Thoracic aorta (tissue), 2 donors: ENCODE measurements around the gene UROC1. TPM values are rescaled to one million over a fixed set of nuclear protein-coding genes. Genes with fewer than 3 reads are reported as not detected.

ENCODE experiments used
- ATAC-seq: fragments of 150-250 bp; one replicate; pipeline ENCODE4 v1.8.0; 2017; ENCODE audit warnings: low read depth; ENCODE audit not compliant: insufficient number of reproducible peaks, low FRiP score
- DNase-seq: peaks from one replicate; pipeline ENCODE4 v3.0.0-alpha.2; 2020; ENCODE audit warnings: low spot score
- H3K27ac ChIP-seq, 2 donors: fragments of 200-600 bp; sonication (generic); 1 replicate in 1 of 2; 2 replicates in 1 of 2; pipeline ENCODE4 v1.5.1; 2016; ENCODE audit warnings: mild to moderate bottlenecking in 2 of 2, moderate library complexity in 2 of 2
- H3K27me3 ChIP-seq: fragments of 200-600 bp; sonication (generic); replicated peaks from 2 replicates; pipeline ENCODE4 v1.6.0; 2016; ENCODE audit warnings: mild to moderate bottlenecking; ENCODE audit not compliant: insufficient read depth
- H3K36me3 ChIP-seq: fragments of 200-600 bp; sonication (generic); one replicate; pipeline ENCODE4 v1.5.1; 2016
- H3K4me1 ChIP-seq, 2 donors: fragments of 200-600 bp; sonication (generic); 1 replicate in 1 of 2; 2 replicates in 1 of 2; pipeline versions ENCODE4 v1.5.1 to v1.6.0; 2016; ENCODE audit warnings: low read depth in 2 of 2, mild to moderate bottlenecking in 1 of 2; ENCODE audit not compliant: control insufficient read depth in 1 of 2
- H3K4me3 ChIP-seq: fragments of 200-600 bp; sonication (generic); 2 replicates; pipeline ENCODE4 v1.5.1; 2016; ENCODE audit warnings: mild to moderate bottlenecking
- H3K9me3 ChIP-seq: fragments of 200-600 bp; sonication (generic); 2 replicates; pipeline ENCODE4 v1.5.1; 2016
- CTCF ChIP-seq: fragments of 200-600 bp; sonication (generic); IDR thresholded peaks from one replicate; pipeline ENCODE4 v1.5.1; 2019; ENCODE audit warnings: antibody characterized with exemption
- total RNA-seq, 2 donors: library from RNA; depleted of rRNA; stranded (reverse); fragments of >200 nt; gene quantifications; one replicate each; pipeline versions ENCODE4 v1.1.0 to v1.2.3, GENCODE V29; 2016

Gene UROC1
- total RNA-seq, 2 donors from 2014 or later, result not detected

- DNase-seq, result no peak
- no peaks in the 10 kb centered on the region for H3K4me1 ChIP-seq
- TF ChIP-seq CTCF, result no peak
Observed at GRCh38 chr3:126552688-126553283, 35.2 kb upstream of the UROC1 start.

GRCh38 chr3:126551839-126552687 lies 34.5 kb upstream of the UROC1 start:
- ATAC-seq, result no peak
- Histone ChIP-seq H3K4me3 (no peak overlapping the region), H3K27me3 (no peaks in the 10 kb centered on the region), H3K27ac (no peak overlapping the region), H3K4me1 (no peaks in the 10 kb centered on the region), H3K9me3 (no peaks in the 10 kb centered on the region), H3K36me3 (no peaks in the 10 kb centered on the region)
- TF ChIP-seq CTCF, result no peak
- DNase-seq, result no peak

More at GRCh38 chr3:126552688-126553283, 35.2 kb upstream of the UROC1 start:
- Histone ChIP-seq H3K27ac (no peak overlapping the region), H3K9me3 (no peaks in the 10 kb centered on the region), H3K4me3 (no peak overlapping the region), H3K36me3 (no peaks in the 10 kb centered on the region), H3K27me3 (no peaks in the 10 kb centered on the region)
- no peak for ATAC-seq

GRCh38 chr3:126551121-126551838 lies 33.7 kb upstream of the UROC1 start:
- Histone ChIP-seq H3K27me3 (no peaks in the 10 kb centered on the region), H3K9me3 (no peaks in the 10 kb centered on the region), H3K4me3 (no peak overlapping the region), H3K36me3 (no peaks in the 10 kb centered on the region), H3K4me1 (no peaks in the 10 kb centered on the region), H3K27ac (no peak overlapping the region)
- no peak for ATAC-seq
- no peak for TF ChIP-seq CTCF
- DNase-seq, result no peak

GRCh38 chr3:126550488-126551051 lies 33.0 kb upstream of the UROC1 start:
- H3K27me3 ChIP-seq, result no peaks in the 10 kb centered on the region
- TF ChIP-seq CTCF, result no peak

More at GRCh38 chr3:126550488-126551051, 33.0 kb upstream of the UROC1 start:
- Histone ChIP-seq H3K4me3 (no peak overlapping the region), H3K9me3 (no peaks in the 10 kb centered on the region), H3K36me3 (no peaks in the 10 kb centered on the region), H3K4me1 (no peaks in the 10 kb centered on the region), H3K27ac (no peak overlapping the region)
- DNase-seq (no peak), ATAC-seq (no peak)
